ENCODE results near the gene NDUFA12. TPM values are rescaled to one million over a fixed set of nuclear protein-coding genes. Genes with fewer than 3 reads are reported as not detected.

Gene NDUFA12
- total and polyA plus RNA-seq, 7 donors = 189 to 389 (median 254) TPM

DNA sequence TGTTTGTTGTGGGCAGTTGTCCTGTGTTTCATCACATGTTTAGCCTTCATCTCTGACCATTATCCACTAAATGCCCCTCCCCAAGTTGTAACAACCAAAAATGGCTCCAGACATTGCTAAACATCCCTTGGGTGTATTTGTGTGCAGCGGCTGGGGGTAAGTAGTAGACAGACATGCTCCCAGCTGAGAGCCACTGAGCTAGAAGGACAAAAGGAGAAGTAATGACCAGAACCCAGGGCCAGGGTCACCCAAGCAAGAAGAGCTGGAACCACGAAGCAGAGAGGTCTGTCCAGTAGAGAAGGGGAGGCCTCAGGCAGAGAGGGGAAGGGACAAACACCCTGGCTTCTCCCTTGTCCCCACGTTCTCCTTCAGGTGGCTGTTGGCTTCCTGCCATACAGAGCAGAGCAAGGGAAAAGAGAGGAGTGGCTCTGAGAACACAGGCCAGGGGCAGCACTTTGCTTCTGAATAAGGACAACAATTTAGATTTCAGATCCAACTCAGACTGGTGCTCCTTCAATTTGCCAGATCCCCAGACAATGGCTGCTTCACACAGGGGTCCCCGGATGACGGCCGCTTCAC is 55.2 kb downstream of the NDUFA12 start:
- no peak for DNase-seq
- Histone ChIP-seq H3K4me1 (no peaks in the 10 kb centered on the region), H3K4me3 (no peak overlapping the region), H3K27me3 (ENCODE audit: insufficient read depth in 3 of 3, low read length in 2 of 3) (no peaks in the 10 kb centered on the region), H3K36me3 (ENCODE audit: insufficient read depth in 1 of 2, low read depth in 1 of 2) (no peaks in the 10 kb centered on the region), H3K9me3 (no peaks in the 10 kb centered on the region), H3K27ac (no peak overlapping the region)
- intact Hi-C loops (cut with DNase I) = no loop called here
- WGBS, 3 donors = 72 to 76% (median 76%) methylated on average over 6 of the region's 6 CpGs
- TF ChIP-seq, protein P1, sequence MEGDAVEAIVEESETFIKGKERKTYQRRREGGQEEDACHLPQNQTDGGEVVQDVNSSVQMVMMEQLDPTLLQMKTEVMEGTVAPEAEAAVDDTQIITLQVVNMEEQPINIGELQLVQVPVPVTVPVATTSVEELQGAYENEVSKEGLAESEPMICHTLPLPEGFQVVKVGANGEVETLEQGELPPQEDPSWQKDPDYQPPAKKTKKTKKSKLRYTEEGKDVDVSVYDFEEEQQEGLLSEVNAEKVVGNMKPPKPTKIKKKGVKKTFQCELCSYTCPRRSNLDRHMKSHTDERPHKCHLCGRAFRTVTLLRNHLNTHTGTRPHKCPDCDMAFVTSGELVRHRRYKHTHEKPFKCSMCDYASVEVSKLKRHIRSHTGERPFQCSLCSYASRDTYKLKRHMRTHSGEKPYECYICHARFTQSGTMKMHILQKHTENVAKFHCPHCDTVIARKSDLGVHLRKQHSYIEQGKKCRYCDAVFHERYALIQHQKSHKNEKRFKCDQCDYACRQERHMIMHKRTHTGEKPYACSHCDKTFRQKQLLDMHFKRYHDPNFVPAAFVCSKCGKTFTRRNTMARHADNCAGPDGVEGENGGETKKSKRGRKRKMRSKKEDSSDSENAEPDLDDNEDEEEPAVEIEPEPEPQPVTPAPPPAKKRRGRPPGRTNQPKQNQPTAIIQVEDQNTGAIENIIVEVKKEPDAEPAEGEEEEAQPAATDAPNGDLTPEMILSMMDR (IDR thresholded peaks at IDR 0.05) = no peak
- no peak for ATAC-seq

DNA sequence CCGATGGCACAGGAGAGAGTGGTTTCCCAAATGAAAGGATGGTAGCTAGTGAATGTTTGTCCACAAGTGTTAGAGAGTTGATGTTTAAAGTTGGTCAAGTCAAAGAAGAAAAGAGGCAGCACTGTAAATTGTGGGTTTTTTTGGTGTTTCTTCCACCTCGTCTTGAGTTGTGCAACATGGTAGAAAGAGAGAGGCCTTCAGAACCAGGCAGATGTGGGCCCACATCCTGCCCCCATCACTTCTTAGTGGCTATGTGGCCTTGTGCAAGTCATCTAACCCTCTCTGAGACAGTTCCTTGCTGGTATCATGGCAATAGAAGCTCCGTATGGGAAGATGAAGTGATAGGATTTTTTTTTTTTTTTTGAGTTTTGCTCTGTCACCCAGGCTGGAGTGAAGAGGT is 60.8 kb downstream of the NDUFA12 start:
- Histone ChIP-seq H3K4me3 (no peak overlapping the region), H3K4me1 (peaks cover 7% of the 10 kb centered on the region), H3K27me3 (ENCODE audit: insufficient read depth in 3 of 3, low read length in 2 of 3) (no peaks in the 10 kb centered on the region), H3K27ac (no peak overlapping the region), H3K9me3 (no peaks in the 10 kb centered on the region), H3K36me3 (ENCODE audit: insufficient read depth in 1 of 2, low read depth in 1 of 2) (no peaks in the 10 kb centered on the region)
- WGBS, 3 donors = 92 to 95% (median 94%) methylated on average over 3 of the region's 3 CpGs
- ATAC-seq (no peak), DNase-seq (no peak)
- intact Hi-C loops (cut with DNase I) = no loop called here
- TF ChIP-seq, protein P1 (IDR thresholded peaks at IDR 0.05) = no peak

DNA sequence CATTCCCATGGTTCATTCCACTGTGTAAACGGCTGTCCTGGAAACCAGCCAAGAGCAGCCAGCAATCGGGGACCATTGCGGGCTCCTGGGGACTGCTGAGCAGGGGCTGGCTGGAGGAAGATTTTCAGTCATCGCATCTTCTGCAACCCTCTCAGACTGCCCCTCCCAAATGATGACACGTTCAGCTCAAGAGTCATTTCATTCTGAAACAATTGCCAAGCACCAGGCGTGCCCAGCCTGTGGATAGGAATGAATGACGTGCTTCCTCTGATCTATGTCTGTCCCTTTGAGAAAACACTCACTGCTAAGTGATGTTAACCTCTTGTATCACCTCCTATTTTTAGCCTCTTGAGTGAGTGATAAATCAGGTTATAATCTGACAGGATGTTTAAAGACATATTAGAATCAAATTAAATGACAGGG is 62.0 kb downstream of the NDUFA12 start:
- H3K27ac ChIP-seq = no peak overlapping the region
- peaks cover 7% of the 10 kb centered on the region for H3K4me1 ChIP-seq
- H3K9me3 ChIP-seq = no peaks in the 10 kb centered on the region
- WGBS, 3 donors = 4 to 8% (median 7%) methylated on average over 7 of the region's 7 CpGs
- no peaks in the 10 kb centered on the region for H3K36me3 ChIP-seq (ENCODE audit: insufficient read depth in 1 of 2, low read depth in 1 of 2)
- ATAC-seq (peak; percentile 92 to 99 (median 96)), DNase-seq (peak; percentile 47 to 75)
- no peak overlapping the region for H3K4me3 ChIP-seq
- TF ChIP-seq, protein P1 (IDR thresholded peaks at IDR 0.05) = no peak
- intact Hi-C loops (cut with DNase I) = no loop called here
- H3K27me3 ChIP-seq (ENCODE audit: insufficient read depth in 3 of 3, low read length in 2 of 3) = no peaks in the 10 kb centered on the region

DNA sequence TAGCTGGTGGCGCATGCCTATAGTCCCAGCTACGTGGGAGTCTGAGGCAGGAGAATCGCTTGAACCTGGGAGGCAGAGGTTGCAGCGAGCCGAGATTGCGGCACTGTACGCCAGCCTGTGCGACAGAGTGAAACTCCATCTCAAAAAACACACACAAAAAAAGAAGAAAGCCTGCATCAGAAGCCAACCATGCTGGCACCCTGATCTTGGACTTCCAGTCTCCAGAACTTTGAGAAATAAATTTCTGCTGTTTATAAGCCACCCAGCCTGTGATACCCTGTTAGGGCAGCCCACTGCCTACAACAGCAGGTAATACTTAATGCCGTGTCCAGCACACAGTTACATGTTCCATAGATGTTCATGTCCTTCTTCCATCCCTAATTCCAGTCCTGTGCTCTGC is 62.7 kb downstream of the NDUFA12 start:
- H3K27ac ChIP-seq = no peak overlapping the region
- no peak for ATAC-seq

More for the DNA sequence above, 62.7 kb downstream of the NDUFA12 start:
- Histone ChIP-seq H3K27me3 (ENCODE audit: insufficient read depth in 3 of 3, low read length in 2 of 3) (no peaks in the 10 kb centered on the region), H3K4me1 (peaks cover 7% of the 10 kb centered on the region), H3K9me3 (no peaks in the 10 kb centered on the region), H3K36me3 (ENCODE audit: insufficient read depth in 1 of 2, low read depth in 1 of 2) (no peaks in the 10 kb centered on the region), H3K4me3 (no peak overlapping the region)
- intact Hi-C loops (cut with DNase I) = no loop called here
- TF ChIP-seq, protein P1 (IDR thresholded peaks at IDR 0.05) = no peak
- DNase-seq = no peak
- WGBS, 3 donors = 93 to 96% (median 94%) methylated on average over 9 of the region's 9 CpGs

Data from psoas muscle (tissue), 8 donors.